Activated T-cell treated with anti-CD3 and anti-CD28 coated beads, Interleukin-2, amount 50 U/mL, for 24 hours (primary cell): ENCODE results near the gene PRCP.
"Not testable (repeated sequence)": the region's sequence is repeated elsewhere in the genome, so short reads cannot be mapped to it uniquely, and the experiment has no call there.

Experiments
- DNase-seq: peaks from one replicate; pipeline ENCODE4 v3.0.0-alpha.2; 2020
- H3K27ac Mint-ChIP-seq: 2 replicates; pipeline ENCODE4 v1.8.0; 2020; ENCODE audit warnings: mild to moderate bottlenecking, mixed read lengths
- H3K27me3 Mint-ChIP-seq: 2 replicates; pipeline ENCODE4 v1.8.0; 2020; ENCODE audit warnings: mixed read lengths
- H3K36me3 Mint-ChIP-seq: 2 replicates; pipeline ENCODE4 v1.8.0; 2020; ENCODE audit warnings: low read depth, mixed read lengths
- H3K4me1 Mint-ChIP-seq: 2 replicates; pipeline ENCODE4 v1.8.0; 2020; ENCODE audit warnings: low read depth, mixed read lengths
- H3K4me3 Mint-ChIP-seq: 2 replicates; pipeline ENCODE4 v1.8.0; 2020; ENCODE audit warnings: mild to moderate bottlenecking, moderate library complexity, mixed read lengths
- H3K9me3 Mint-ChIP-seq: 2 replicates; pipeline ENCODE4 v1.8.0; 2020; ENCODE audit warnings: mixed read lengths

PRCP gene

DNA sequence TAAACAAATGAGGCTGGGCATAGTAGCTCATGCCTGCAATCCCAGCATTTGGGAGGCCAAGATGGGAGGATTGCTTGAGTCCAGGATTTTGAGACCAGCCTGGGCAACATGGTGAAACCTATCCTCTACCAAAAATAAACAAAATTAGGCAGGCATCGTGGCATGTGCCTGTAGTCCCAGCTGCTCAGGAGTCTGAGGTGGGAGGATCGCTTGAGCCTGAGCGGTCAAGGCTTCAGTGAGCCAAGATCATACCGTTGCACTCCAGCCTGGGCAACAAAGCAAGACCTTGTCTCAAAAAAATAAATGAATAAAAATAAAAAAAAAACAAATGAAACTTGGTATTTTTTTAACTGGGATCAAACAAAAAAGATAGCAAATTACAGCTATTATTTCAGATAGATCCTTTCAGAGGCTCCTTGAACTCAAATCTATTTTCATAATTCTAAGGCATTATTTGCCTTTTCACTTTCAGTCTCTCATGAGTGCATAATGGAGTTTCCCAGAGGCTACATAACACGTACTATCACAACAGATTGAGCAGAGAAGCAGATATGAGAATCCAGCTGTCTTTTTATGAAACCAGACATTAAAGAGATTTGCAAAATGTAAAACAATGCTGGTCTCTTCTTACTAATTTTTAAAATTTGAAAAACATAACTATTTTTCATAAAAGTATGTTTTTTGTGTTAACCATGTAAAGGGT lies 24.4 kb upstream of the PRCP start:
- DNase-seq, result no peak
- Mint-ChIP-seq H3K27me3 (no peaks in the 10 kb centered on the region), H3K9me3 (peaks cover 3% of the 10 kb centered on the region), H3K36me3 (peaks cover 78% of the 10 kb centered on the region), H3K4me1 (peaks cover 39% of the 10 kb centered on the region), H3K4me3 (no peak overlapping the region), H3K27ac (no peak overlapping the region)

DNA sequence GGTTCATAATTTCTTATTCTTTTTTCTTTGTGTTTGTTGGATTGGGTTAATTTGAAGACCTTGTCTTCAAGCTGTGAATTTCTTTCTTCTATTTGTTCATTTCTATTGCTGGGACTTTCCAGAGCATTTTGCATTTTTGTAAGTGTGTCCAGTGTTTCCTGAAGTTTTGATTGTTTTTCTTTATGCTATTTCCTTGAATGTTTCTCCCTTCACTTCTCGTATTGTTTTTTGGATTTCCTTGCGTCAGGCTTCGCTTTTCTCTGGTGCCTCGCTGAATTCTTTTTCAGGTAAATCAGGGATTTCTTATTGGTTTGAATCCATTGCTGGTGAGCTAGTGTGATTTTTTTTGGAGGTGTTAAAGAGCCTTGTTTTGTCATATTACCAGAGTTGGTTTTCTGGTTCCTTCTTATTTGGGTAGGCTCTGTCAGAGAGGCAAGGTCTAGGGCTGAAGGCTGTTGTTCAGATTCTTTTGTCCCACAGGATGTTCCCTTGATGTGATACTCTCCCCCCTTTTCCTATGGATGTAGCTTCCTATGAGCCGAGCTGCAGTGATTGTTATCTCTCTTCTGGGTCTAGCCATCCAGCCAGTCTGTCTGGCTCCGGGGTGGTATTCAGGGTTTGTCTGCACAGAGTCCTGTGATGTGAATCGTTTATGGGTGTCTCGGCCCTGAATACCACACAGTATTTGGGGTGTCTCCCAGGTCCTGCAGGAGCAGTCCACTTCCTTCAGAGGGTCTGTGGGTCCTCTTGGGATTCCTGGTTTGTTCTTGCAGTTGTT lies 22.4 kb upstream of the PRCP start:
- peaks cover 50% of the 10 kb centered on the region for H3K4me1 Mint-ChIP-seq
- not testable (repeated sequence) for H3K27ac Mint-ChIP-seq, H3K4me3 Mint-ChIP-seq, DNase-seq, H3K27me3 Mint-ChIP-seq
- peaks cover 82% of the 10 kb centered on the region for H3K36me3 Mint-ChIP-seq
- peaks cover 18% of the 10 kb centered on the region for H3K9me3 Mint-ChIP-seq

DNA sequence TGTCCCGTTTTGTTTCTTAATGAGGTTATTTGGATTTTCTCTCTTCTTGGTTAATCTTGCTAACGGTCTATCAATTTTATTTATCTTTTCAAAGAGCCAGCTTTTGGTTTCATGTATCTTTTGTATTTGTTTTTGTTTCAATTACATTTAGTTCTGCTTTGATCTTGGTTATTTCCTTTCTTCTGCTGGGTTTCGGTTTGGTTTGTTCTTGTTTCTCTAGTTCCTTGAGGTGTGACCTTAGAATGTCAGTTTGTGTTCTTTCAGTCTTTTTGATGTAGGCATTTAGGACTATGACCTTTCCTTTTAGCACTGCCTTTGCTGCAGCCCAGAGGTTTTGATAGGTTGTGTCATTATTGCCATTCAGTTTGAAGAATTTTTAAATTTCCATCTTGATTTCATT lies 20.0 kb upstream of the PRCP start:
- peaks cover 45% of the 10 kb centered on the region for H3K4me1 Mint-ChIP-seq
- H3K27ac Mint-ChIP-seq, result peak overlapping the region; percentile 70
- H3K36me3 Mint-ChIP-seq, result peaks cover 95% of the 10 kb centered on the region
- DNase-seq, H3K27me3 Mint-ChIP-seq: not testable (repeated sequence)
- H3K4me3 Mint-ChIP-seq, result peak overlapping the region; percentile 52
- H3K9me3 Mint-ChIP-seq, result peaks cover 18% of the 10 kb centered on the region

DNA sequence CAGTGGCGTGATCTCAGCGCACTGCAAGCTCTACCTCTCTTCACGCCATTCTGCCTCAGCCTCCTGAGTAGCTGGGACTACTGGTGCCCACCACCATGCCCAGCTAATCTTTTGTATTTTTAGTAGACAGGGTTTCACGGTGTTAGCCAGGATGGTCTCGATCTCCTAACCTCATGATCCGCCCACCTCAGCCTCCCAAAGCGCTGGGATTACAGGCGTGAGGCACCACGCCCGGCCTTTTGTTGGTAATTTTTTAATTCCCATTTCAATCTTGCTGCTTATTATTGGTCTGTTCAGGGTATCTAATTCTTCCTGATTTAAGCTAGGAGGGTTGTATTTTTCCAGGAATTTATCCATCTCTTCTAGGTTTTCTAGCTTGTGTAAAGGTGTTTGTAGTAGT lies 19.6 kb upstream of the PRCP start:
- Mint-ChIP-seq H3K4me1 (peaks cover 44% of the 10 kb centered on the region), H3K36me3 (peaks cover 97% of the 10 kb centered on the region), H3K4me3 (peak overlapping the region; percentile 52), H3K27ac (peak overlapping the region; percentile 70), H3K9me3 (peaks cover 18% of the 10 kb centered on the region)
- H3K27me3 Mint-ChIP-seq, DNase-seq: not testable (repeated sequence)

DNA sequence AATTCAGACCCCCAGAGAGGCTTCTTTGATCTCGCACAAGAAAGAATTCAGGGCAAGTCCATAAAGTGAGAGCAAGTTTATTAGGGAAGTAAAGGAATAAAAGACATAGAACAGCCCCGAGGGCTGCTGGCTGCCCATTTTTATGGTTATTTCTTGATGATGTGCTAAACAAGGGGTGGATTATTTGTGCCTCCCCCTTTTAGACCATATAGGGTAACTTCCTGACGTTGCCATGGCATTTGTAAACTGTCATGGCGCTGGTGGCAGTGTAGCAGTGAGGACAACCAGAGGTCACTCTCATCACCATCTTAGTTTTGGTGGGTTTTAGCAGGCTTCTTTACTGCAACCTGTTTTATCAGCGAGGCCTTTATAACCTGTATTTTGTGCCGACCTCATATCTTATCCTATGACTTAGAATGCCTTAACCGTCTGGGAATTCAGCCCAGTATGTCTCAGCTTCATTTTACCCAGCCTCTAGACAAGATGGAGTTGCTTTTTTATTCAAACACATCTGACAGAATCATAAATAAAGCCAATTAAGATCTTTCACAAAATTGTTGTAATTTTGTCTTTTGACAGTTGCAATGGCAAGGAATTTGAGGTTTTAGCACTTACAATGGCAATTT lies 8.9 kb upstream of the PRCP start:
- Mint-ChIP-seq H3K9me3 (peaks cover 3% of the 10 kb centered on the region), H3K27me3 (no peaks in the 10 kb centered on the region), H3K4me1 (peaks cover 32% of the 10 kb centered on the region), H3K27ac (no peak overlapping the region), H3K36me3 (peaks cover 47% of the 10 kb centered on the region), H3K4me3 (no peak overlapping the region)
- no peak for DNase-seq

DNA sequence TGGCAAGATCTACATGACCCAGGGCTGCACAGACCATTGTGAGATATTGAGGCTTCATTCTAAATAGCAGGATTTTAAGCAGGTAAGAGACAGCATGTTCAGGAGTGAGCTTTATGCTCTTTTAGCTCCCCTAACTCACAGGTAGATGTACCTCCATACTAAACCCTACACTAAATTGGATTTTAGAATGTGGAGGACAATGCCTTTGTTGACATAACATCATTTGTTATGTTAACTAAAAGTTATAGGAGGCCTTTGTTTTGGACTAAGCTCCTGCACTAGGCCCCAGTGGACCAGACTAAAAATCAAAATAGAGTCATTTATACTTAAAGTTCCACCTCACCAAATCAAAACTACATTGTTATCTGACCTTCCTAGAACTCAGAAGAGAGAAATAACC lies 8.1 kb upstream of the PRCP start:
- H3K4me3 Mint-ChIP-seq, result no peak overlapping the region
- peak overlapping the region; percentile 32 for H3K27ac Mint-ChIP-seq
- no peak for DNase-seq
- H3K36me3 Mint-ChIP-seq, result peaks cover 43% of the 10 kb centered on the region
- no peaks in the 10 kb centered on the region for H3K27me3 Mint-ChIP-seq
- H3K9me3 Mint-ChIP-seq, result peaks cover 3% of the 10 kb centered on the region
- peaks cover 40% of the 10 kb centered on the region for H3K4me1 Mint-ChIP-seq

DNA sequence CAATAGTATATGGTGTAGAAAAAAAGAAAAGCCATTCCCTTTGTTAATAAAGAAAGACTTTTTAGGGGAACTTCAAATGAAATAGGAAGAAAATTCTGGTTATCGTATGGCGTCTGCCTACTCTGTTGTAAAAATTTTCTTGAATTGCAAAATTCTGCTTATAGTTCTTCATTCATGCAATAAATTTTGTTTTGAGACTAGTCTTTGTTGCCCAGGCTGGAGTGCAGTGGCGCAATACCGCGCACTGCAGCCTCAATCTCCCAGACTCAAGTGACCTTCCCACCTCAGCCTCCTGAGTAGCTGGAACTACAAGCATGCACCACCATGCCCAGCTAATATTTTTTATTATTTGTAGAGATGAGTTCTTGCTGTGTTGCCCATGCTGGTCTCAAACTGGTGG lies 7.1 kb upstream of the PRCP start:
- H3K4me1 Mint-ChIP-seq, result peaks cover 49% of the 10 kb centered on the region
- H3K27me3 Mint-ChIP-seq, result no peaks in the 10 kb centered on the region

DNA sequence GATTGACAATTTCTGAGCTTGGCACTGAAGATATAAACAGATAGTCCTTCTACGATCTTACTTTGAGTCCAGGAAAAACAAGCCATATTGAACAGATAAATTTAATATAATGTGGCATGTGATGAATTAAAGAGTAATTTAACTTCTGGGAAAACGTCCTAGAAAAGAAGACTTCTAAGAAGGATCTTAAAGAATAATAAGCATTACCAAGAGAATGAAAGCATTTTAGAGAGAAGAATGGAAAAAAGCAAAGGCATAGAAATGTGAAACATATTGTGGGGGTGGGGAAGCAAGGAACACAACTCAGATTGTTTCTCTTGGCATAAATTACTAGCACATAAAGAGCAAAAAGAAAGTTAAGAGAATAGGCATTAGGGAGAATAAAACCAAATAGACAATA lies 6.7 kb upstream of the PRCP start:
- H3K27ac Mint-ChIP-seq, result no peak overlapping the region
- no peak for DNase-seq
- no peaks in the 10 kb centered on the region for H3K27me3 Mint-ChIP-seq
- peaks cover 54% of the 10 kb centered on the region for H3K4me1 Mint-ChIP-seq
- H3K9me3 Mint-ChIP-seq, result no peaks in the 10 kb centered on the region
- peaks cover 36% of the 10 kb centered on the region for H3K36me3 Mint-ChIP-seq
- H3K4me3 Mint-ChIP-seq, result no peak overlapping the region

More for the DNA sequence above, 7.1 kb upstream of the PRCP start:
- H3K4me3 Mint-ChIP-seq, result no peak overlapping the region
- H3K27ac Mint-ChIP-seq, result no peak overlapping the region
- no peak for DNase-seq
- no peaks in the 10 kb centered on the region for H3K9me3 Mint-ChIP-seq
- peaks cover 36% of the 10 kb centered on the region for H3K36me3 Mint-ChIP-seq

DNA sequence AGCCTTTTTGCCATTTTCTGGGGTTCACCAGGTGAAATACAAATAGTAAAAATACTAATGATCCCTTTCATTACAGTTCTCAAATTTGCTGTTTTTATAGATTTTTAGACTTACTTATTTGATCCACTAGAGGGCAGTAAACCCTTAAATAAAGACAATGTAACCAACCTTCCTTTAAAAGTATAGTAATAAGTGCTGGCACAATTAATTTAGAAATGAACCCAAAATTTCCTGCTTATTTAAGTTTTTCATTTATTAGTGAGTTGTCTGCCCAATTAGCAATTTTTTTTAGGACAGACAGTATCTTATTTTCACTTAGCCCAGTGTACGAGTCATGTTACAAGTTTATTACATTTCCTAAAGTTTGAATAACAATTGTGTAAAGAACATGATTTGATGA lies 6.0 kb upstream of the PRCP start:
- Mint-ChIP-seq H3K27me3 (no peaks in the 10 kb centered on the region), H3K27ac (no peak overlapping the region), H3K9me3 (no peaks in the 10 kb centered on the region), H3K4me1 (peaks cover 54% of the 10 kb centered on the region), H3K4me3 (no peak overlapping the region), H3K36me3 (peaks cover 35% of the 10 kb centered on the region)
- DNase-seq, result no peak

DNA sequence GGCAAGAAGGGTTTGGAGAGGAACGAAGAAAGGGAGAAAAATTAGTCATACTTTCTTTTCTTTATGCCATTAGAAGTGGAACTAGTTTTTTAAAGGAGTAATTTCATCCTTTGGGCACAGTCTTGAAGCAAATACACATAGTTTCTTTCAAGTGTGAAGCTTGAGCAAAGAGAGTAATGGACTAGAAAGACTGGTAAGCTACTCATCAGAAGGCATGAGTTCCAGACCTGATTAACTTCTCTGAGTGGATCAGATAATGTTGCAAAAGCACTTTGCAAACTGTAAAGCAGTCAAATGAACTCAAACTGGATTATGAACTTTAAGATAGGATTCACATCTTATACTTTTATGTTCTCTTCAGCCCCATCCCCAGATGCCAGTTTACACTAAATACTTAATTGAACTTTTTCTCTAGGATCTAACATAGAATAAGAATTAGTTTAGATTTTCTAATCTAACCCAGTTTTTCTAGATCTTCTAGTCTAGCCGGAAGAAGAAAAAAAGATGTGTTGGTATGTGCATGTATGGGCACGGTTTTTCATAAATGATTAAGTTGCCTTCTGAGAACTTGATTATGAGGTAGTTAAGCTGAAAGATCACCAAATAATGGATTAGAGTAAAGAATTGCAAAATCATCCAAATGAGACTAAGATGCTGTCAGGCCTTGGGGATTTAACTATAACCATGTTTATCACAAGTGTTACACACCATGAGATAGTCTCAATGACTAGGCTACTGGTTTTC lies 3.8 kb upstream of the PRCP start:
- DNase-seq, result no peak
- Mint-ChIP-seq H3K36me3 (peaks cover 32% of the 10 kb centered on the region), H3K4me3 (peak overlapping the region; percentile 96), H3K27ac (peak overlapping the region; percentile 76), H3K4me1 (peaks cover 66% of the 10 kb centered on the region), H3K9me3 (no peaks in the 10 kb centered on the region), H3K27me3 (no peaks in the 10 kb centered on the region)

DNA sequence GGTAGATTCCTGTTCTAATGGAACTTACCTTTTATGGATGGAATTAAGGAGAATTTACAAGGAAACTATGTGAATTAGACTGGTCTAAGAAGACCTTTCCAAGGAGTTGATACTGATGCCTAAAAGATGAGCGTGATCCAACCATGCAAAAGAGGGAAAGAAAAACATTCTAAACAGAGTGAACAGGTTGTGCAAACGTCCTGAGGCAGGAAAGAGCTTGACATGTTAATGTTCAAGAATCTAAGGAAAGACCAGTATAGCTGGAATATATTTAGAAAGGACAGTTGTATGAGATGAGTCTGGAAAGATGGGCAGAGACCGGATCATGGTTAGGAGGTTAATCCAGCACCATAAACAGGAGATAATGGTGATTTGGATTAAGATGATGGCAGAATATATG lies 2.6 kb upstream of the PRCP start:
- H3K4me1 Mint-ChIP-seq, result peaks cover 64% of the 10 kb centered on the region
- H3K36me3 Mint-ChIP-seq, result peaks cover 29% of the 10 kb centered on the region
- peak overlapping the region; percentile 76 for H3K27ac Mint-ChIP-seq
- H3K27me3 Mint-ChIP-seq, result no peaks in the 10 kb centered on the region
- DNase-seq, result no peak
- no peaks in the 10 kb centered on the region for H3K9me3 Mint-ChIP-seq
- H3K4me3 Mint-ChIP-seq, result peak overlapping the region; percentile 96

DNA sequence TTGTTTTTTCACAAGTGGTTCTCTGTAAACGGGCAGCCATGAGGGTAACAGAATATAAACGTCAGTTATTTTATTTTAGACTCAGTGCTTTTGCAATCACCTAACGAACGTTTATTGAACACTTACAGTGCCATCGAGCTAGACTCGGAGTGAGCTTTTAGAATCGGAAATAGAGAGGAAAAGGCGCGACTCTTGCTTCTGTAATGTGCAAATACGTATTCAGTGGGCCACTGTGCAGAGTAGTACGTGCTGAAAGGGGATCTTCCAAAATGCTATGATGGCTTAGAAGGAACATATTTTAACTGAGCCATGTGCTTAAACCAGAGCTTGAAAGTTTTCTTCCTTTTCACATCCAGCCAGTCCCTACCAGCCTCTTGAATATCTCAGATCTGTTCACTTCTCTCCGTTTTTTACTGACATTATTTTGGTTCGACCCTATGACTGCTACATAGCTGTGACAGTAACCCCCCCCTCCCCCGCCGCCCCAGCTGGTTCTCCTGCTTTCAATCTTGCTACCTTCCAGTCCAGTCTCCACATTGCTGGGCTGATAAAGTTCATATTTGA lies 1.8 kb upstream of the PRCP start:
- Mint-ChIP-seq H3K4me3 (peak overlapping the region; percentile 96), H3K27me3 (no peaks in the 10 kb centered on the region), H3K36me3 (peaks cover 26% of the 10 kb centered on the region), H3K4me1 (peaks cover 65% of the 10 kb centered on the region), H3K27ac (peak overlapping the region; percentile 99), H3K9me3 (no peaks in the 10 kb centered on the region)
- no peak for DNase-seq

DNA sequence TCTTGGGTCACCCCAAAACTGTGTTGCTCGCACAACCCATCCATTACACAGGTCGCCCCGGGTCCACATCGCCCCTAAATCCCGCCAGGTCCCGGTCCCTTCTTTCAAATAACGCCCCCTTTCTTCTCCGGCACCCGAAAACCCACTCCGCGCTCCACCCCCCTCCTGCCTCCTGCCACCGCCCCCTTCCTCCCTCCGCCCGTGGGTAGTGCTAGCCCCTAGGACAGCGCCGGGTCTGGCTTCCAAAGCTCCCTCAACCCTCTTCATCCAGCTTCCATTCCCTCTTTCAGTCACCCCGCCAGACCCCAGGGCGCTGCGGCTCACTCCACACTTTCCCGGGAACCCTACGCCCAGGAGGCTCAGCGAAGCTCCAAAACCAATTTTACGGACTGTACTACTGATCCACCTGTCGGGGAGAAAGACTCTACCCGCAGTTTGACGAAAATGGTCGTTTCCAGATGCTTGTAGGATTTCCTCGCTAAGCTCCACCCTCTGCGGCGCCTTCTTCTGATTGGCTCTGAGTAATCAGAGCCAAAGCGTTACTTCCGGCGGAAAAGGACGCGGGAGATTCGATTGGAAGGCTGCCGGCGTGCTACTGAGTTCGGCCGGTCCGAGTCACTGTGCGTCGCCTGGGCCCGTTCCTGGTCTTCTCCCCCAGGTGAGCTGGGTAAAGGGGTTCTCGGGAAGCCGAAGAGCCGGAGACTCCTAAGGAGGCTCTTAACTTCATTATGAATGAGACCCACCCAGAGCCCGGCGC lies 1.1 kb upstream of the PRCP start, which contains the start of gene DDIAS:
Gene DDIAS, plus strand, starts transcription at position 572 of the 757 bp plus-strand sequence. CDS start 13,003 bp downstream, outside the sequence.
- Mint-ChIP-seq H3K27me3 (no peaks in the 10 kb centered on the region), H3K27ac (peak within 1 kb of the TSS; percentile 99), H3K4me3 (peak within 1 kb of the TSS; percentile 96), H3K36me3 (peaks cover 25% of the 10 kb centered on the region), H3K9me3 (no peaks in the 10 kb centered on the region), H3K4me1 (peaks cover 63% of the 10 kb centered on the region)
- DNase-seq, result peak; percentile 89
